GM18526 (cell line): ENCODE measurements around the gene CTTNBP2.

Experiments
- POLR2A ChIP-seq: IDR thresholded peaks from 3 replicates; pipeline ENCODE4 v1.6.1; 2011; ENCODE audit not compliant: insufficient read length; ENCODE audit errors: extremely low read depth

Gene CTTNBP2

DNA sequence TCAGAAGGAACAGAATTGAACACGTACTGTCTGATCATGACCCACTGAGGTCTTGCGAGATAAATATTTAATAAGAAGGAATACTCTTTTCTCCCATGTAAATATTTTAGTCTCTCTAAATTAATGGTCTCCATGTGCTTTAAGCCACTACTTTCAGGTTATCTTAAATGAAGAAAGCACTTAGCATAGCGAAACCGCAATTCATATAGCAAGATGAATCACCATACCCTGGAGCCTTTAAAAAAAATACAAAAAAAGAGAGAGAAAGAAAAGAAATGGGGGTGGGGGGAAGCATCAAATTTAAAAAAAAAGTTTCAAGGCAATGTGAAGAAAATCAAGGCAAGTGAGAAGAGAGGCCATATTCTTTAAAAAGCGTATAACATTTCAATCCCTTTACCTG is 82.5 kb downstream of the CTTNBP2 start:
- TF ChIP-seq POLR2A = no peak

DNA sequence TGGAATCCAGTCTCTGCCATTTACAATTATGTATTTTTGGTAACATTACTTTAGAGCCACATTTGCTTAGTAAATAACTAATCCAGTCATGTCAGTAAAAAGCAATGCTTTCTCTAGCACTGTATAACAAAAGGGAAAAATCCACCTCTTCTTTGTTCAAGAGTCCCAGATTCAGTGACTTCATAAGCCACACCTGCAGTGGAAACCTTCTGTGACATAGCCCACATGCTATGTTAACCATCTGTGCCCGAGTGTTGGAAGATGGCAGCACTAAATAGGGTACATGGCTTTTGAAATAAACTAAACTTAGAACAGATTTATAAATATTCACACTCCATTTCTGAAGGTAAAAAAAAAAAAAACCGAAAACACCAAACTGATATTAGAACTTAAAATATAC is 83.0 kb downstream of the CTTNBP2 start:
- no peak for TF ChIP-seq POLR2A

- TF ChIP-seq POLR2A = no peak
These were observed 87.8 kb downstream of the CTTNBP2 start for GRCh38 chr7:117785431-117785830.

- TF ChIP-seq POLR2A = no peak
These were observed 88.9 kb downstream of the CTTNBP2 start for GRCh38 chr7:117784315-117784714.

DNA sequence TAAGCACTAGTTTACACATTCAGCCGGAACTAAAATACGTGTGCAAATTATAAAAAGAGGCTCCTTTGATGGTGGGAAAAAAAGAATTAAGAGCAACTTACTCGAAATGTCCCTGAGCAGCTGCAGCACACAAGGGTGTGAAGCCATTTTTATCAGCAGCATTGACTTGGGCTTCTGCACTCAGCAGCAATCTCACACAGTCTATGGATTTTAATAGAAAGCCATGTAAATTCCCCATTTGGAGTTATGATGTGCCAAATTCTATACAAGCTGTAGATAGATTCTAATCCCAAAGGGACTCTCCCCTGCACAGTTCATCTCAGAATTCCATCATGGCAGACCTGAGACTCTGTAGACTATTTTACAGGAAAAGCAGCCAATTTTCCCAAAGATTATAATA is 90.5 kb downstream of the CTTNBP2 start:
- TF ChIP-seq POLR2A = no peak

DNA sequence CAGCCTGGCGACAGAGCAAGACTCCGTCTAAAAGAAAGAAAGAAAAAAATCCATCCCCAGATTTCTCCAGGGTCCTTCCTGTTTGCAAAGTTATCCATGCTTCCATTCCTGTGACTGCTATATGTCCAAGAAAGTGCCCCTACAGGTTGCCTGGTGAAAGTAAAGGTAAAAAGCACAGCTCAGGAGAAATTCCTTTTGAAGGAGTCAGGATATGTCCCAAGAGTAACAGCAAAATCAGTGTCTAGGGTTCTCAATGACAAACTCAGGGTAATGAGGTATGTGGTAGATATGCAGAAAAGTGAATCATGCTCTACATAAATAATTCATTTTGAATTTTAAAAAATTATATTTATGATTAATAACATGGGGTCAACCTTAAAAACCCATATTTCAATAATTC is 91.5 kb downstream of the CTTNBP2 start:
- no peak for TF ChIP-seq POLR2A

GRCh38 chr7:117780832-117781231 is 92.4 kb downstream of the CTTNBP2 start:
- no peak for TF ChIP-seq POLR2A

DNA sequence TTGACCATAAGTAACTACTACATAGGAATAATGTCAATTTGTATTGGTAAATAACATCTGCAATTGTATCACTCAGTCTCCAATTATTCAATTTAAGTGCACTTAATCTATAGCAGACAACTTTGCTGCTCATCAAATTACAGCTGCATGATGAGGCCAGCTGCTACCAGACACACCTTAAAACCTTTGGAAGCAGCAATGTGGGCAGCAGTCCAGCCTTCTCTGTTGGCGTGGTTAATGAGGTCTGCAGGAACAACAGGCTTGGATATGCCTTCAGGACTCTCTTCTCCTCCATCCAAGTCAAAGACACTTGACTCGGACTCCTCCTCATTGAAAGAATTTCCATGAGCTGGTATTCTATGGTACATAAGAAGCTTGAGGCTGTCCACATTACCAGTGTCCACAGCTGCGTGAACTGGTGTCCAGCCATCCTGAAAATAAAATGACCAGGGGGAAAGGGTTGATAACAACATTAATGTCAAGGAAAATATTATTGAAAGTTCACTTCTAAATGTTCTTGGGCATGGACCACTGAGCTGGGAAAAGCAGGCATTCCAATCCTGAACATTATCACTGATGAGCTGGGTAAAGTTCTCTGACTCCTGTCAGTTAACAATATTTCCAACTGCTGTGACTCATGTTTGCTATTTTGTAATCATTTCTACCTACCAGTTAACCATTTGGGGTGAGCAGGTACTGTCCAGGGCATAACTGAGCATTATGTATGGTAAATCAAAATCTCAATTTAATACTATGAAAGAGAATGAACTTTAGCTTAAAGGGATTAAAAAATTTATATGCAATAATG is 95.7 kb downstream of the CTTNBP2 start:
- TF ChIP-seq POLR2A = no peak

GRCh38 chr7:117776224-117776623 is 97.0 kb downstream of the CTTNBP2 start:
- TF ChIP-seq POLR2A = no peak

GRCh38 chr7:117775801-117776200 is 97.4 kb downstream of the CTTNBP2 start:
- no peak for TF ChIP-seq POLR2A

DNA sequence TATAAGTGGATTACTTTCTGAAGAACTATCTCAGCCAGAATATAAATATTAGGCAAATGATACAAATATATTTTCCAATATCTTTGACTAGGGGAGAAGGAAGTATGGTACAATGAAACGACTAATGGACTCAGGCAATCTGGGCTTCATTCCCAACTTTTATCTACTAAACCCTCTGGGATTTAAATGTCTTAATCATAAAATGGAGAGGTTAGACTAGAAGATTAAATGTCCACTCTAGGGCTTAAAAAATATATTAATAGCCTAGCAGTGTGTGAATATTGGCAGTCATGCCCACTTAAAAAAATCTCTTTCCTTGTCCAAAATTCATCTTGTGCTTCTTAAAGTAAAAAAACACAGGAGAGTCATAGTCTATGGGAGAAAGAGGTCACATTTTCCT is 98.3 kb downstream of the CTTNBP2 start:
- no peak for TF ChIP-seq POLR2A

DNA sequence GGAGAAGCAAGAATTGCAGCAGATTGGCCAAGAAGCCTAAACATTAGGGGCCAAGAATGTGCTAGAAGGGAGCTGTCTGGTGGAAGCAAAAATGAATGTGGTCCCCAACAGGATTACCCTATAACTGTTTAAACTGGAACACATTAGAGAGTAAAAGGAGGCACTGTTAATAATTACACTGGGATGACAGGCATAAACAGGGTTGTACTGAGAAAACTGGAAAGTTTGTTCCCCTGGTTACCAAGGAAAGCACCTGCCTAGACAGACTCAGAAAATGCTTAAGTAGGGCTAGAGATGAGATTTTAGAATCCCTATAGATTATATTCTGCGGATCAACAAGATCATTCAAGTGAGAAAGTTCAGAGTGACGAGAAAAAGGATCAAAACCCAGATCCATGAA is 100.8 kb downstream of the CTTNBP2 start:
- TF ChIP-seq POLR2A = no peak

- no peak for TF ChIP-seq POLR2A
These were observed 101.5 kb downstream of the CTTNBP2 start for GRCh38 chr7:117771756-117772155.

DNA sequence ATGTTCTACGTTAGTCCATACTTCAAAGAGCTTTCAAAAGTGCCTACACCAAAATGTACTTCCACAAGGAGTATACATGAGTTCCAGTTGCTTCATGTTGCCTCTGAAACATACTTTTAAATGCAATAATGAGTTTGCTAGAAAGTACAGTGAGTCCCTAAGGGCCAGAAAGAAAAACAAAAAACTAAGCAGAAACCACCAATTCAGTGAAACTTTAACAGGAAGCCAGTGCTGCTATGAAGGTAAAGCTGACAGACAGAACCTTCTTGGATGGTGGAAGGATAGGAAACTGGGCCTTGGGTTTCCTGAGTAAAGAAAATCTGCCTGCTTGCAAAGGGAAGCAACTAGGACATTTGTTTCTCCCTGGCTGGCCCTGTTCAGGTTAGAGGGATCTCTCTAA is 104.2 kb downstream of the CTTNBP2 start:
- TF ChIP-seq POLR2A = no peak

DNA sequence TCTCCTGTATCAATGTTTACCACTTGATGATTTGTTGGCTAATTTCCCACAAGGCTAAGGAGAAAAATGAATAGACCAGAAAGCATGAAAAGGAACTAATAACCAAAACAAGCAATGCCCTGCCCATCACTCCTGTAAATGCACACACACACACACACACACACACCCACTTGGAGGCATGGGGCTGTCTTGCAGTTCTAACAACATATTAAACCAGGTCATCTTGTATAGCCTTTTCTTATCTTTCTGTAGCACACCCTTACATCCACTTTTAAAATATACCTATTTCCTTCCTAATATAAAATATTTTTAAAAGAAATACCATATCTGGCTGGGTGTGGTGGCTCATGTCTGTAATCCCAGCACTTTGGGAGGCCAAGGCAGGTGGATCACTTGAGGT is 105.3 kb downstream of the CTTNBP2 start:
- no peak for TF ChIP-seq POLR2A

DNA sequence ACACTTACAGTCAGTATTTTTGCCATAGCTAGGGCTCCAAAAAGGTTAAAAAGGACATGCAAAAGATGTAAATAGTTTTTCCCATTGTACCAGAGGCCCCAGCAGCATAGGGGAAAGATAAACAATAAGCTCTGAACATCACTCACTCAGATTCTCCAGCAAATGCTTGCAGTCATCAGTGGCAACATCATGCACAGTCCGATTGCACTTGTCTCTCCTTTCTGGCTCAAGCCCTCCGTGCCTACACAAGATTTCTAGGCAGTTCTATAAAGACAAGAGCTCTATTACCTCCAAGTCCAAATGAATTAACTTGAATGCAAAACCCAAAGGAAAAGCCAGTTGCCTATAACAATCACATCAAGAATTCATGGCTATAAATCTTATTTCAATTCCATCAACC is 106.3 kb downstream of the CTTNBP2 start:
- TF ChIP-seq POLR2A = no peak

DNA sequence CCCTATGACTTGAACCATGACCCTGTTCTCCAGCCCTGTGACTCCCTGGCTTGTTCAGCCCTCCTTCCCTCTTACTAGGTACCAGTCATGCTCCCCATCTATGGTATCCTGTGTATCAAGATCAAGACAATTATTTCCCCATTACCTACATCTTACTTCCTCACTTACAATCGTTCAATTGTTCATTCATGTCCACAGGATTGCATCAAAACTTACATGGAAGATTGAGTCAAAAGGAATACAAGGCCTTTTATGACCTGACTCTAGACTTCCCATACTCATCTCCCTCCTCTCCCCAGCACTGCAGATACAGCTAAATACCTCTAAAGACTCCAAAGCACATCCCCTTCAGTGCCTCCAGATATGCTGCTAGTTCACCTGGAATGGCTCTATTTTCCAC is 109.2 kb downstream of the CTTNBP2 start:
- no peak for TF ChIP-seq POLR2A
